WTC11 (cell line): ENCODE measurements around the gene EDN1. TPM values are rescaled to one million over a fixed set of nuclear protein-coding genes. Genes with fewer than 3 reads are reported as not detected.
A peak's percentile ranks its signal among the peaks of the same experiment; 100 is the strongest.

Experiments used
- ATAC-seq: fragments of 200-7000 bp; cut with Tn5 transposase; 2 replicates; pipeline ENCODE4 v1.10.0; 2021; ENCODE audit warnings: mild to moderate bottlenecking, moderate library complexity
- CTCF ChIA-PET: fragments of 300-600 bp; sonication (Branson Sonifier 250); formaldehyde crosslinking; loops from one replicate; lab custom pipeline; 2021; ENCODE audit warnings: antibody characterized with exemption; lab: Charles Lee
- POLR2A ChIA-PET: fragments of 350-600 bp; sonication (Branson Sonifier 250); formaldehyde crosslinking; loops from one replicate; lab custom pipeline; 2021; ENCODE audit warnings: antibody characterized with exemption; lab: Charles Lee
- DNase-seq: peaks from one replicate; pipeline ENCODE4 v3.0.0; 2021; ENCODE audit warnings: low spot score
- H3K27ac Mint-ChIP-seq: 2 replicates; pipeline ENCODE4 v1.8.0; 2021; ENCODE audit warnings: mixed read lengths
- H3K27me3 Mint-ChIP-seq: 2 replicates; pipeline ENCODE4 v1.8.0; 2021; ENCODE audit warnings: low read depth, mild to moderate bottlenecking, moderate library complexity, mixed read lengths
- H3K36me3 Mint-ChIP-seq: 2 replicates; pipeline ENCODE4 v1.8.0; 2021; ENCODE audit warnings: mixed read lengths
- H3K4me1 Mint-ChIP-seq: 2 replicates; pipeline ENCODE4 v1.8.0; 2022; ENCODE audit warnings: mixed read lengths
- H3K4me3 Mint-ChIP-seq: 2 replicates; pipeline ENCODE4 v1.8.0; 2021; ENCODE audit warnings: mild to moderate bottlenecking, moderate library complexity, mixed read lengths
- H3K9me3 Mint-ChIP-seq: 2 replicates; pipeline ENCODE4 v1.8.0; 2021; ENCODE audit warnings: mixed read lengths
- ESRRA ChIP-seq: sonication (generic); formaldehyde crosslinking; IDR thresholded peaks from 2 replicates; pipeline ENCODE4 v1.8.1; 2022; ENCODE audit warnings: mild to moderate bottlenecking, missing genetic modification reagents, borderline replicate concordance
- HMGA2 ChIP-seq: fragments of 250-450 bp; sonication (Bioruptor Pico); IDR thresholded peaks from 2 replicates; pipeline ENCODE4 v1.4.0; 2021; ENCODE audit warnings: mild to moderate bottlenecking, moderate library complexity
- MYBL2 ChIP-seq: sonication (generic); formaldehyde crosslinking; IDR thresholded peaks from 2 replicates; pipeline ENCODE4 v1.8.1; 2023; ENCODE audit warnings: mild to moderate bottlenecking, moderate library complexity, missing genetic modification reagents
- ZNF219 ChIP-seq: sonication (generic); formaldehyde crosslinking; IDR thresholded peaks from 2 replicates; pipeline ENCODE4 v1.8.0; 2023; ENCODE audit warnings: missing genetic modification reagents, mild to moderate bottlenecking, borderline replicate concordance
- ZNF232 ChIP-seq: sonication (generic); formaldehyde crosslinking; IDR thresholded peaks from 2 replicates; pipeline ENCODE4 v1.8.0; 2022; ENCODE audit warnings: mild to moderate bottlenecking, missing genetic modification reagents
- ZNF416 ChIP-seq: fragments of 250-450 bp; sonication (Bioruptor Pico); IDR thresholded peaks from 2 replicates; pipeline ENCODE4 v1.9.0; 2021; ENCODE audit warnings: mild to moderate bottlenecking, inconsistent platforms
- total RNA-seq: library from RNA; stranded (reverse); gene quantifications from 3 replicates; pipeline ENCODE4 v1.2.3, GENCODE V29; 2021
- TF ChIP-seq, protein P1 (sequence below): fragments of 250-450 bp; sonication (Bioruptor Pico); IDR thresholded peaks from 2 replicates; pipeline ENCODE4 v1.9.0; 2021; ENCODE audit warnings: mild to moderate bottlenecking, borderline replicate concordance
- TF ChIP-seq, protein P2 (sequence below): sonication (generic); formaldehyde crosslinking; IDR thresholded peaks from 2 replicates; pipeline ENCODE4 v1.8.0; 2022; ENCODE audit warnings: mild to moderate bottlenecking, missing genetic modification reagents
- TF ChIP-seq, protein P3 (sequence below): sonication (generic); formaldehyde crosslinking; IDR thresholded peaks from 2 replicates; pipeline ENCODE4 v1.8.1; 2023; ENCODE audit warnings: mild to moderate bottlenecking, missing genetic modification reagents, borderline replicate concordance
- TF ChIP-seq, protein P4 (sequence below): sonication (generic); formaldehyde crosslinking; IDR thresholded peaks from 2 replicates; pipeline ENCODE4 v1.8.0; 2023; ENCODE audit warnings: mild to moderate bottlenecking, missing genetic modification reagents
- TF ChIP-seq, protein P5 (sequence below): sonication (generic); formaldehyde crosslinking; IDR thresholded peaks from 2 replicates; pipeline ENCODE4 v1.8.0; 2022; ENCODE audit warnings: missing genetic modification reagents

The EDN1 gene
- total RNA-seq, 1 experiment from 2014 or later = 1.0 TPM

DNA sequence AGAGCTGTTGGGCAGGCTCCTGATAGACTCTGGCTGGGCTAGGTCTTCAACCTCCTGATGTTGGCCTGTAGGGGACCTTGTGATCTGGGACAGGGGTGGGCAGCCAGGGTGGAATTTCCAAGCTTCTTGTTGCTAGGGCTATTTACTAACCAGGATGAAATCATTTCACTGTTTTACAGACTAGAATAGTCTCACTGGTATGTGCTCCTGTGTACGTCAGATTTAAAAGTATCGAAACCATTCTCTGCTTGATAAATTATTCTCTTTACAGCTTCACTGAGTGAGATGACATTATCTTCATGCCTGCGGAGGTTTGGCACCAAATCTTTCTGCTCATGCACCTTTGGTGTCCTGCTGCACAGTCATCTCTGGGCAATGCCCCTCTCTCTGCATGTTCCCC, 10.9 kb downstream of the EDN1 start:
- DNase-seq (no peak), ATAC-seq (peak; percentile 44; the same call in 1 of the 2 replicates)
- TF ChIP-seq, protein P1, sequence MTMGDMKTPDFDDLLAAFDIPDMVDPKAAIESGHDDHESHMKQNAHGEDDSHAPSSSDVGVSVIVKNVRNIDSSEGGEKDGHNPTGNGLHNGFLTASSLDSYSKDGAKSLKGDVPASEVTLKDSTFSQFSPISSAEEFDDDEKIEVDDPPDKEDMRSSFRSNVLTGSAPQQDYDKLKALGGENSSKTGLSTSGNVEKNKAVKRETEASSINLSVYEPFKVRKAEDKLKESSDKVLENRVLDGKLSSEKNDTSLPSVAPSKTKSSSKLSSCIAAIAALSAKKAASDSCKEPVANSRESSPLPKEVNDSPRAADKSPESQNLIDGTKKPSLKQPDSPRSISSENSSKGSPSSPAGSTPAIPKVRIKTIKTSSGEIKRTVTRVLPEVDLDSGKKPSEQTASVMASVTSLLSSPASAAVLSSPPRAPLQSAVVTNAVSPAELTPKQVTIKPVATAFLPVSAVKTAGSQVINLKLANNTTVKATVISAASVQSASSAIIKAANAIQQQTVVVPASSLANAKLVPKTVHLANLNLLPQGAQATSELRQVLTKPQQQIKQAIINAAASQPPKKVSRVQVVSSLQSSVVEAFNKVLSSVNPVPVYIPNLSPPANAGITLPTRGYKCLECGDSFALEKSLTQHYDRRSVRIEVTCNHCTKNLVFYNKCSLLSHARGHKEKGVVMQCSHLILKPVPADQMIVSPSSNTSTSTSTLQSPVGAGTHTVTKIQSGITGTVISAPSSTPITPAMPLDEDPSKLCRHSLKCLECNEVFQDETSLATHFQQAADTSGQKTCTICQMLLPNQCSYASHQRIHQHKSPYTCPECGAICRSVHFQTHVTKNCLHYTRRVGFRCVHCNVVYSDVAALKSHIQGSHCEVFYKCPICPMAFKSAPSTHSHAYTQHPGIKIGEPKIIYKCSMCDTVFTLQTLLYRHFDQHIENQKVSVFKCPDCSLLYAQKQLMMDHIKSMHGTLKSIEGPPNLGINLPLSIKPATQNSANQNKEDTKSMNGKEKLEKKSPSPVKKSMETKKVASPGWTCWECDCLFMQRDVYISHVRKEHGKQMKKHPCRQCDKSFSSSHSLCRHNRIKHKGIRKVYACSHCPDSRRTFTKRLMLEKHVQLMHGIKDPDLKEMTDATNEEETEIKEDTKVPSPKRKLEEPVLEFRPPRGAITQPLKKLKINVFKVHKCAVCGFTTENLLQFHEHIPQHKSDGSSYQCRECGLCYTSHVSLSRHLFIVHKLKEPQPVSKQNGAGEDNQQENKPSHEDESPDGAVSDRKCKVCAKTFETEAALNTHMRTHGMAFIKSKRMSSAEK = no peak
- TF ChIP-seq HMGA2 (CRISPR knock-in tag) (no peak), ESRRA (CRISPR knock-in tag) (no peak), MYBL2 (no peak), ZNF232 (CRISPR knock-in tag) (no peak), ZNF416 (CRISPR knock-in tag) (no peak)
- TF ChIP-seq, protein P2, sequence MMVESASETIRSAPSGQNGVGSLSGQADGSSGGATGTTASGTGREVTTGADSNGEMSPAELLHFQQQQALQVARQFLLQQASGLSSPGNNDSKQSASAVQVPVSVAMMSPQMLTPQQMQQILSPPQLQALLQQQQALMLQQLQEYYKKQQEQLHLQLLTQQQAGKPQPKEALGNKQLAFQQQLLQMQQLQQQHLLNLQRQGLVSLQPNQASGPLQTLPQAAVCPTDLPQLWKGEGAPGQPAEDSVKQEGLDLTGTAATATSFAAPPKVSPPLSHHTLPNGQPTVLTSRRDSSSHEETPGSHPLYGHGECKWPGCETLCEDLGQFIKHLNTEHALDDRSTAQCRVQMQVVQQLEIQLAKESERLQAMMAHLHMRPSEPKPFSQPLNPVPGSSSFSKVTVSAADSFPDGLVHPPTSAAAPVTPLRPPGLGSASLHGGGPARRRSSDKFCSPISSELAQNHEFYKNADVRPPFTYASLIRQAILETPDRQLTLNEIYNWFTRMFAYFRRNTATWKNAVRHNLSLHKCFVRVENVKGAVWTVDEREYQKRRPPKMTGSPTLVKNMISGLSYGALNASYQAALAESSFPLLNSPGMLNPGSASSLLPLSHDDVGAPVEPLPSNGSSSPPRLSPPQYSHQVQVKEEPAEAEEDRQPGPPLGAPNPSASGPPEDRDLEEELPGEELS (CRISPR knock-in tag) = no peak
- TF ChIP-seq, protein P3, sequence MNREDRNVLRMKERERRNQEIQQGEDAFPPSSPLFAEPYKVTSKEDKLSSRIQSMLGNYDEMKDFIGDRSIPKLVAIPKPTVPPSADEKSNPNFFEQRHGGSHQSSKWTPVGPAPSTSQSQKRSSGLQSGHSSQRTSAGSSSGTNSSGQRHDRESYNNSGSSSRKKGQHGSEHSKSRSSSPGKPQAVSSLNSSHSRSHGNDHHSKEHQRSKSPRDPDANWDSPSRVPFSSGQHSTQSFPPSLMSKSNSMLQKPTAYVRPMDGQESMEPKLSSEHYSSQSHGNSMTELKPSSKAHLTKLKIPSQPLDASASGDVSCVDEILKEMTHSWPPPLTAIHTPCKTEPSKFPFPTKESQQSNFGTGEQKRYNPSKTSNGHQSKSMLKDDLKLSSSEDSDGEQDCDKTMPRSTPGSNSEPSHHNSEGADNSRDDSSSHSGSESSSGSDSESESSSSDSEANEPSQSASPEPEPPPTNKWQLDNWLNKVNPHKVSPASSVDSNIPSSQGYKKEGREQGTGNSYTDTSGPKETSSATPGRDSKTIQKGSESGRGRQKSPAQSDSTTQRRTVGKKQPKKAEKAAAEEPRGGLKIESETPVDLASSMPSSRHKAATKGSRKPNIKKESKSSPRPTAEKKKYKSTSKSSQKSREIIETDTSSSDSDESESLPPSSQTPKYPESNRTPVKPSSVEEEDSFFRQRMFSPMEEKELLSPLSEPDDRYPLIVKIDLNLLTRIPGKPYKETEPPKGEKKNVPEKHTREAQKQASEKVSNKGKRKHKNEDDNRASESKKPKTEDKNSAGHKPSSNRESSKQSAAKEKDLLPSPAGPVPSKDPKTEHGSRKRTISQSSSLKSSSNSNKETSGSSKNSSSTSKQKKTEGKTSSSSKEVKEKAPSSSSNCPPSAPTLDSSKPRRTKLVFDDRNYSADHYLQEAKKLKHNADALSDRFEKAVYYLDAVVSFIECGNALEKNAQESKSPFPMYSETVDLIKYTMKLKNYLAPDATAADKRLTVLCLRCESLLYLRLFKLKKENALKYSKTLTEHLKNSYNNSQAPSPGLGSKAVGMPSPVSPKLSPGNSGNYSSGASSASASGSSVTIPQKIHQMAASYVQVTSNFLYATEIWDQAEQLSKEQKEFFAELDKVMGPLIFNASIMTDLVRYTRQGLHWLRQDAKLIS (CRISPR knock-in tag) = no peak
- TF ChIP-seq, protein P4, sequence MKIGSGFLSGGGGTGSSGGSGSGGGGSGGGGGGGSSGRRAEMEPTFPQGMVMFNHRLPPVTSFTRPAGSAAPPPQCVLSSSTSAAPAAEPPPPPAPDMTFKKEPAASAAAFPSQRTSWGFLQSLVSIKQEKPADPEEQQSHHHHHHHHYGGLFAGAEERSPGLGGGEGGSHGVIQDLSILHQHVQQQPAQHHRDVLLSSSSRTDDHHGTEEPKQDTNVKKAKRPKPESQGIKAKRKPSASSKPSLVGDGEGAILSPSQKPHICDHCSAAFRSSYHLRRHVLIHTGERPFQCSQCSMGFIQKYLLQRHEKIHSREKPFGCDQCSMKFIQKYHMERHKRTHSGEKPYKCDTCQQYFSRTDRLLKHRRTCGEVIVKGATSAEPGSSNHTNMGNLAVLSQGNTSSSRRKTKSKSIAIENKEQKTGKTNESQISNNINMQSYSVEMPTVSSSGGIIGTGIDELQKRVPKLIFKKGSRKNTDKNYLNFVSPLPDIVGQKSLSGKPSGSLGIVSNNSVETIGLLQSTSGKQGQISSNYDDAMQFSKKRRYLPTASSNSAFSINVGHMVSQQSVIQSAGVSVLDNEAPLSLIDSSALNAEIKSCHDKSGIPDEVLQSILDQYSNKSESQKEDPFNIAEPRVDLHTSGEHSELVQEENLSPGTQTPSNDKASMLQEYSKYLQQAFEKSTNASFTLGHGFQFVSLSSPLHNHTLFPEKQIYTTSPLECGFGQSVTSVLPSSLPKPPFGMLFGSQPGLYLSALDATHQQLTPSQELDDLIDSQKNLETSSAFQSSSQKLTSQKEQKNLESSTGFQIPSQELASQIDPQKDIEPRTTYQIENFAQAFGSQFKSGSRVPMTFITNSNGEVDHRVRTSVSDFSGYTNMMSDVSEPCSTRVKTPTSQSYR = no peak
- Mint-ChIP-seq H3K4me3 (no peak overlapping the region), H3K36me3 (no peaks in the 10 kb centered on the region), H3K27ac (no peak overlapping the region), H3K4me1 (peaks cover 5% of the 10 kb centered on the region), H3K9me3 (no peaks in the 10 kb centered on the region), H3K27me3 (no peaks in the 10 kb centered on the region)
- ChIA-PET POLR2A (interaction anchor here (1.0 kb wide), 1 partner anchor 108 kb away, joined by 3 read pairs; no protein-coding TSS in a partner anchor), CTCF (interaction anchor here (1.0 to 4.8 kb wide), 5 partner anchors 9 to 302 kb away, joined by 3 to 25 read pairs (median 4); partner anchors contain the start of gene EDN1)

DNA sequence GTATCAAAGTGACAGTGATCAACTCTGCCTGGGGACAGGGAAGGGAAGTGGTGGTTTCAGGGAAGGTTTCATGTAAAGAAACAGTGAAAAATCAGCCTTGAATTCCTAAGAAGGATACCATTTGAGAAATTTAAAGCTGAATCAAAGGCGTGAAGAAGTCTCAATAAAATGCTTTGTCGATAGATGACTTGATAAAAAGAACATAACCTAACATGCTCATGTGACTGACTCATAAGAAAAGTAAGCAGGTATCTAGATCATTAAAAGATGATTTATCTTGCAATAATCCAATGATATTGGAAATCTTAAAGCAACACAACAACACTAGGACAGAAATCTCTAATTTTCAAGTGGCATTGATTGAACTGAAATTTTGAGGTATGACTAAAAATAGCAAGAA, 14.3 kb downstream of the EDN1 start:
- CTCF ChIA-PET = no interaction called here
- no peak overlapping the region for H3K4me3 Mint-ChIP-seq
- ATAC-seq (no peak), DNase-seq (no peak)
- POLR2A ChIA-PET = no interaction called here
- H3K27ac Mint-ChIP-seq = no peak overlapping the region
- no peaks in the 10 kb centered on the region for H3K36me3 Mint-ChIP-seq
- H3K9me3 Mint-ChIP-seq = peaks cover 7% of the 10 kb centered on the region
- no peaks in the 10 kb centered on the region for H3K27me3 Mint-ChIP-seq
- H3K4me1 Mint-ChIP-seq = no peaks in the 10 kb centered on the region
- no peak for TF ChIP-seq ZNF219 (CRISPR knock-in tag)
- TF ChIP-seq, protein P5, sequence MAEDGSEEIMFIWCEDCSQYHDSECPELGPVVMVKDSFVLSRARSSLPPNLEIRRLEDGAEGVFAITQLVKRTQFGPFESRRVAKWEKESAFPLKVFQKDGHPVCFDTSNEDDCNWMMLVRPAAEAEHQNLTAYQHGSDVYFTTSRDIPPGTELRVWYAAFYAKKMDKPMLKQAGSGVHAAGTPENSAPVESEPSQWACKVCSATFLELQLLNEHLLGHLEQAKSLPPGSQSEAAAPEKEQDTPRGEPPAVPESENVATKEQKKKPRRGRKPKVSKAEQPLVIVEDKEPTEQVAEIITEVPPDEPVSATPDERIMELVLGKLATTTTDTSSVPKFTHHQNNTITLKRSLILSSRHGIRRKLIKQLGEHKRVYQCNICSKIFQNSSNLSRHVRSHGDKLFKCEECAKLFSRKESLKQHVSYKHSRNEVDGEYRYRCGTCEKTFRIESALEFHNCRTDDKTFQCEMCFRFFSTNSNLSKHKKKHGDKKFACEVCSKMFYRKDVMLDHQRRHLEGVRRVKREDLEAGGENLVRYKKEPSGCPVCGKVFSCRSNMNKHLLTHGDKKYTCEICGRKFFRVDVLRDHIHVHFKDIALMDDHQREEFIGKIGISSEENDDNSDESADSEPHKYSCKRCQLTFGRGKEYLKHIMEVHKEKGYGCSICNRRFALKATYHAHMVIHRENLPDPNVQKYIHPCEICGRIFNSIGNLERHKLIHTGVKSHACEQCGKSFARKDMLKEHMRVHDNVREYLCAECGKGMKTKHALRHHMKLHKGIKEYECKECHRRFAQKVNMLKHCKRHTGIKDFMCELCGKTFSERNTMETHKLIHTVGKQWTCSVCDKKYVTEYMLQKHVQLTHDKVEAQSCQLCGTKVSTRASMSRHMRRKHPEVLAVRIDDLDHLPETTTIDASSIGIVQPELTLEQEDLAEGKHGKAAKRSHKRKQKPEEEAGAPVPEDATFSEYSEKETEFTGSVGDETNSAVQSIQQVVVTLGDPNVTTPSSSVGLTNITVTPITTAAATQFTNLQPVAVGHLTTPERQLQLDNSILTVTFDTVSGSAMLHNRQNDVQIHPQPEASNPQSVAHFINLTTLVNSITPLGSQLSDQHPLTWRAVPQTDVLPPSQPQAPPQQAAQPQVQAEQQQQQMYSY = no peak
- TF ChIP-seq, protein P1 = no peak
